SK-N-SH (cell line): ENCODE results near the gene CLASP1.

Source experiments
- RAD21 ChIP-seq: IDR thresholded peaks from 2 replicates; pipeline ENCODE4 v1.6.1; 2012; ENCODE audit warnings: mild to moderate bottlenecking, low read length
- RXRA ChIP-seq: IDR thresholded peaks from 2 replicates; pipeline ENCODE4 v1.4.0; 2012; ENCODE audit warnings: low read depth, mild to moderate bottlenecking, borderline replicate concordance
- TF ChIP-seq, protein P1 (sequence below): IDR thresholded peaks from 2 replicates; pipeline ENCODE4 v1.6.1; 2012; ENCODE audit warnings: mild to moderate bottlenecking, low read depth, low read length, moderate library complexity
- TF ChIP-seq, protein P2 (sequence below): fragments of 200-600 bp; sonication (generic); IDR thresholded peaks from 2 replicates; pipeline ENCODE4 v1.6.1; 2017; ENCODE audit warnings: antibody characterized with exemption, mild to moderate bottlenecking, moderate library complexity
- TF ChIP-seq, protein P3 (sequence below): IDR thresholded peaks from 2 replicates; pipeline ENCODE4 v1.4.0; 2012; ENCODE audit warnings: low read depth

DNA sequence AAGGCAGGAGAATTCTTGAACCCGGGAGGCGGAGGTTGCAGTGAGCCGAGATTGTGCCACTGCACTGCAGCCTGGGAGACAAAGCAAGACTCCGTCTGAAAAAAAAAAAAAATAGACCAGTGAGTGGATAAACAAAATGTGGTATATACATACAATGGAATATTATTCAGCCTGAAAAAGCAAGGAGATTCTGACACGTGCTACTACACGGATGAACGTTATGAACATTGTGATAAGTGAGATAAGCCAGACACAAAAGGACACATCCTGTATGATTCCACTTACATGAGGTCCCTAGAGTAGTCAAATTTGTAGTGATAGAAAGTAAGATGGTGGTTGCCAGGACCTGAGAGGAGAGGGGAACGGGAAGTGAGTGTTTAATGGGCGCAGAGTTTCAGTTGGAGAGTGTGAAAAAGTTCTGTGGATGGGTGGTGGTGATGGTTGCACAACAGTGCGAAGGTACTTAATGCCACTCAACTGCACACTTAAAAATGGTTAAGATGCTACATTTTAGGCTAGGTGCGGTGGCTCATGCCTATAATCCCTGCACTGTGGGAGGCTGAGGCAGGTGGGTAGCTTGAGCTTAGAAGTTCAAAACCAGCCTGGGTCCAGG lies 49.2 kb upstream of the CLASP1 start:
- TF ChIP-seq, protein P1, sequence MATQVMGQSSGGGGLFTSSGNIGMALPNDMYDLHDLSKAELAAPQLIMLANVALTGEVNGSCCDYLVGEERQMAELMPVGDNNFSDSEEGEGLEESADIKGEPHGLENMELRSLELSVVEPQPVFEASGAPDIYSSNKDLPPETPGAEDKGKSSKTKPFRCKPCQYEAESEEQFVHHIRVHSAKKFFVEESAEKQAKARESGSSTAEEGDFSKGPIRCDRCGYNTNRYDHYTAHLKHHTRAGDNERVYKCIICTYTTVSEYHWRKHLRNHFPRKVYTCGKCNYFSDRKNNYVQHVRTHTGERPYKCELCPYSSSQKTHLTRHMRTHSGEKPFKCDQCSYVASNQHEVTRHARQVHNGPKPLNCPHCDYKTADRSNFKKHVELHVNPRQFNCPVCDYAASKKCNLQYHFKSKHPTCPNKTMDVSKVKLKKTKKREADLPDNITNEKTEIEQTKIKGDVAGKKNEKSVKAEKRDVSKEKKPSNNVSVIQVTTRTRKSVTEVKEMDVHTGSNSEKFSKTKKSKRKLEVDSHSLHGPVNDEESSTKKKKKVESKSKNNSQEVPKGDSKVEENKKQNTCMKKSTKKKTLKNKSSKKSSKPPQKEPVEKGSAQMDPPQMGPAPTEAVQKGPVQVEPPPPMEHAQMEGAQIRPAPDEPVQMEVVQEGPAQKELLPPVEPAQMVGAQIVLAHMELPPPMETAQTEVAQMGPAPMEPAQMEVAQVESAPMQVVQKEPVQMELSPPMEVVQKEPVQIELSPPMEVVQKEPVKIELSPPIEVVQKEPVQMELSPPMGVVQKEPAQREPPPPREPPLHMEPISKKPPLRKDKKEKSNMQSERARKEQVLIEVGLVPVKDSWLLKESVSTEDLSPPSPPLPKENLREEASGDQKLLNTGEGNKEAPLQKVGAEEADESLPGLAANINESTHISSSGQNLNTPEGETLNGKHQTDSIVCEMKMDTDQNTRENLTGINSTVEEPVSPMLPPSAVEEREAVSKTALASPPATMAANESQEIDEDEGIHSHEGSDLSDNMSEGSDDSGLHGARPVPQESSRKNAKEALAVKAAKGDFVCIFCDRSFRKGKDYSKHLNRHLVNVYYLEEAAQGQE: no peak
- no peak for TF ChIP-seq RAD21
- no peak for TF ChIP-seq RXRA
- TF ChIP-seq, protein P2, sequence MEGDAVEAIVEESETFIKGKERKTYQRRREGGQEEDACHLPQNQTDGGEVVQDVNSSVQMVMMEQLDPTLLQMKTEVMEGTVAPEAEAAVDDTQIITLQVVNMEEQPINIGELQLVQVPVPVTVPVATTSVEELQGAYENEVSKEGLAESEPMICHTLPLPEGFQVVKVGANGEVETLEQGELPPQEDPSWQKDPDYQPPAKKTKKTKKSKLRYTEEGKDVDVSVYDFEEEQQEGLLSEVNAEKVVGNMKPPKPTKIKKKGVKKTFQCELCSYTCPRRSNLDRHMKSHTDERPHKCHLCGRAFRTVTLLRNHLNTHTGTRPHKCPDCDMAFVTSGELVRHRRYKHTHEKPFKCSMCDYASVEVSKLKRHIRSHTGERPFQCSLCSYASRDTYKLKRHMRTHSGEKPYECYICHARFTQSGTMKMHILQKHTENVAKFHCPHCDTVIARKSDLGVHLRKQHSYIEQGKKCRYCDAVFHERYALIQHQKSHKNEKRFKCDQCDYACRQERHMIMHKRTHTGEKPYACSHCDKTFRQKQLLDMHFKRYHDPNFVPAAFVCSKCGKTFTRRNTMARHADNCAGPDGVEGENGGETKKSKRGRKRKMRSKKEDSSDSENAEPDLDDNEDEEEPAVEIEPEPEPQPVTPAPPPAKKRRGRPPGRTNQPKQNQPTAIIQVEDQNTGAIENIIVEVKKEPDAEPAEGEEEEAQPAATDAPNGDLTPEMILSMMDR: no peak
- TF ChIP-seq, protein P3, sequence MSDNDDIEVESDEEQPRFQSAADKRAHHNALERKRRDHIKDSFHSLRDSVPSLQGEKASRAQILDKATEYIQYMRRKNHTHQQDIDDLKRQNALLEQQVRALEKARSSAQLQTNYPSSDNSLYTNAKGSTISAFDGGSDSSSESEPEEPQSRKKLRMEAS: no peak
